NCI-H1105 (cell line): ENCODE results near the gene CASP6.
"Not testable (repeated sequence)": the region's sequence is repeated elsewhere in the genome, so short reads cannot be mapped to it uniquely, and the experiment has no call there.

Experiments
- DNase-seq: peaks from one replicate; lab custom pipeline; 2025; lab: John Stamatoyannopoulos, UW

The CASP6 gene

GRCh38 chr4:109719604-109720003 lies 16.4 kb upstream of the CASP6 start:
- DNase-seq, result no peak

GRCh38 chr4:109718759-109719158 lies 15.5 kb upstream of the CASP6 start:
- no peak for DNase-seq

DNA sequence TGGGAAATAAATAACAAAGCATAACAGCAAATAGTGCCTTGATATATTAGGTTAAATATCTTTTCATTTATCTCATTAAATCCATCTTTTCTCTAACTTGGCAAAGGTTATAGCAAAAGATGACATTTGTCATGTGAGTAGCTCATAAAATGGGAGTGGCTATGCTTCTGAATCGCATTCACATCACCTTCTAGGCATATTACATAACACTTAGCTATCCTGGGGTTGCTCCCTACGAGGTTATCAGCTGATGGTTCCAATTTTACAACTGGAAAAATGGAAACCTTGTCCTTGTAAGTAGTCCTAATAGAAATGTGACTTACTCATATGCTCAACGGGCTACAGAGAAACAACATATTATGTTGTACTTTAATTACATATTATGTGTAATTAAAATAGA lies 10.3 kb upstream of the CASP6 start:
- DNase-seq, result no peak

DNA sequence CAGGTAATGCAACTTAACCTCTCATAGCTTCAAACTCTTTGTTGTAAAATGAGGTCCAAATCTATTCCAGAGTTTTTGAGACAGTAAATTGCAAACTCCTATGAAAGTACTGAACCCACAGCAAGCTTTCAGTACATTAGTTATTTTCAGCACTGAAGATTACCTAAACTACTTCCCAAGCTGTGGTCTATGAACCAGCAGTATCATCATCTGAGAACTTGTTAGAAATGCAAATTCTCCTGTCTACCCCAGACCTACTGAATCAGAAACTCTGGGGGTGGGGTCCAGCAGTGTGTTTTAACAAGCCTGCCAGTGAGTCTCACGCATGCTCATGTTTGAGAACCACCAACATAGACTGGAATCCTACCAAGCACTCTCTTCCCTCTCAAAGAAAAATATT lies 5.7 kb upstream of the CASP6 start:
- no peak for DNase-seq

DNA sequence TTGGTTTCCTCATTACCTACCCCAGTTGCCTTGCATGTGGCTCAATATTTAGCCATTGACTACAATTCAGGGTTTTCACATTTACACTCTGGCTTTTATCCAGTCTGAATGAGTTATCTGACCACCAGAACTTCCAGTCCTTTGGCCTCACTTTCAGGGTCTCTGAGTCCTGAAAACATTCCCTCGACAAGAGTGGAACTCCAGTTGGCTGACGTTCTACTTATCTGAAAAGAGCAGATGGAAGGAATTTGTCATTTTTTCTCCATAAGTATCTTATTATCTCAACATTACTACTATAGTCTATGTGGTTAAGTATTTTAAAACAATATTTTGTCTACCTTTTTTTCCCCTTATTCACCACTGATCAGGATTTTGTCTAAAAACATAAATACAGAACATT lies 5.2 kb upstream of the CASP6 start:
- no peak for DNase-seq

DNA sequence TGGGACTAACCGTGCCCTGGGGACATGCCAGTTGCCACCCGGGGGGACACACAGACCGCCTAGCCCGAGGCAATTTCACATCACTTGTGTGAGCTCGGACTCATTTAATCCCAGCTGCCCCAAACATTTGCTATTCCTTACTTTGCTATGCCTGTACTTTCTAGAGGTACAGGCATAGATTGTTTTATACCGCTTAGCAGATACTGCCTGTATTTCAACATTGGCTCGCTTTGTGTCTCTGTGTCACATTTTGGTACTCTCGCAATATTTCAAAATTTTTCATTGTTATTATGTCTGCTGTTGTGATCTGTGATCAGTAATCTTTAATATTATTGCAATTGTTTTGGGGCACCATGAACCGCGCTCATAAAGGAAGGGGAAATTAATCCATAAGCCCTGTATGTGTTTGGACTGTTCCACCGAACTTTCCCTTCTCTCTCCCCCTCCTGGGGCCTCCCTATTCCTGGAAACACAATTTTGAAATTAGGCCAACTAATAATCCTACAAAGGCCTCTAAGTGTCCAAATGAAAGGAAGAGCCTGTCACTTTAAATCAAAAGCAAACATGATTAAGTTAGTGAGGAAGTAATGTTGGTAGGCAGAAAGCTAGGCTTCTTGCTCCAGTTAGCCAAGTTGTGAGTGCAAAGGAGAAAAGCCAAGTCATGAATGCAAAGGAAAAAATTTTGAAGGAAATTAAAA lies 568 bp upstream of the CASP6 start:
- DNase-seq, result peak; percentile 12

DNA sequence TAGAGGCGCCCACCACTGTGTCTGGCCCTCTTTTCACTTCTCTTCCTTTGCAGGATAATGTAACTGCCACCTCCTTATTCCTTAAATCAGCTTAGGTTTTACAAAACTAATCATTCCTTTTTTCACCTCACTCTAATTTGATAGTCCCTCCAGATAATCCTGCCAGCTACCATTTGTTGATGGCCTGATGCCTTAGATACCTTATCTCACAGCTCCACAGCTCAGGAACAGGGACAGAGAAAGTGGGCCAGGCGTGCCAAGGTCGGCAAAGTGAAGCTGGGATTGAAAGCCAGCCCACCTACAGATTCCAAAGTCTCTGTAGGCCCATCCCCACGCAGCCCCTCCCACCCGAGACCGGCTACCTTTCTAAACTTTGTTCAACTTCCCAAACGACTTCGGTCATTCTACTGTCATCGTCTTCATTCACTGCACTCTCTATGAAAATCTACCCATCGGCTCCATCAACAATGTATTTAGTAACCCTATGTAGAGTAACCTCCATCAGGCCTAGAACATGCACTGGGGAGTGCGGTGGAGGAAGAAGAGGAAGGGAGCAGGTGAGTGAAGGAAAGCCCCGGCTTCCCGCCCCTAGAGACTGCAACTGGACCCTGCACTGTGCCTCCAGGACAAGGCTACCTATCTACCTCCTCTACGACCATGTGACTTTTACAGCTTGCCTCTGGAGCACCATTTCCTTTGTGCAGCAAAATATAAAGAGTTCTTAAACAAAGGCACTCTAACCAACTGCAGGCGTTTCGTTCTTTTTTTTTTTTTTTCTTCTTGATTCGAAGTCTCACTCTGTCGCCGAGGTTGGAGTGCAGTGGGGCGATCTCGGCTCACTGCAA lies 1.5 kb downstream of the CASP6 start:
- DNase-seq, result no peak

DNA sequence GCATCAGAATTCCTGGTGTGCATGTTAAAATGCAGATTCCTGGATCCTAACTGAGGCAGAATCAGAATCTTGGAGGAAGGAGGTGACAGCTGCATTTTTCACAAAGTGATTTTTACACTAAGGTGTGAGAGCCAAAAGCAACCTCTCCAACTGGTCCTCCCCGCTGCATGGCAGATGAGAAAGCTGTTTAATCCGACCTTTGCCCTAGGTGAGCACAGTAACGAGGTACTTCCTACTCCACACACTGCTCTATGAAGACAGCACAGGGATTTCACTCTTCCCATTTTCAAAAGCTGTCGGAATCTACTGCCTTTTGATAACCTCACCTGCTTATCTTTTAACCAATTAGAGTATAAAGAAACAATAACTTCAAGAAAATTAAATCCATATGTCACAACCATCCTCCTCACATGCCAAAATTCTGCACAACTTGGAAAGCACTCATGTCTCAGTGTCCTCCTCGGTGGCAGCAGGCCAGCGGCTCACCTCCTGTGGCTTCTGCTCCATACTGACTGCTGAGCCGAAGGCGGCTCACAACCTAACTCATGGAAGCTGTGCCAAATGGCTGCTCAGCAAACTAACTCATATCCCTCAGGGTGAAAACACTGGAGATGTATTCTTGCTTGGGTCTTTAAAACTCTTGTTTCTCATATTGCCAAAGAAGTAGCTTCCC lies 3.6 kb downstream of the CASP6 start:
- no peak for DNase-seq

DNA sequence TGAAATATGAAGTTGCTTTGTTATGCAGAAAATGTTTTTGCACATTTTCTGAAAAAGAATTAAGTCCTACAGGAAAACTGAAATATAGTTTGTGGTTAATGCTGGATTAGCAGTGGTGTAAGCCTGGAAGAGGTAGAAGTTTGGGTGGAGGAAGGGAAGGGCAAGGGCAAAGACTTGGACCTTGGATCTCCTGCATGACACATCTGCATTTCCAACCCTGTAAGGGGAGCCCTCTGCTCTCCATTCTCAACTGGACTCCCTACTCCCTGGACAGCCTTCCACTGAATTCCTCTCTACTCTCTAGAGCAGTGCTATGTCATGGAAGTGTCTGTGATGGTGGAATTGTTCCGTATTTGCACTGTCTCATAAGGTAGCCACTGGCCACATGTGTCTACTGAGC lies 4.6 kb downstream of the CASP6 start:
- no peak for DNase-seq

- DNase-seq, result no peak
Observed at GRCh38 chr4:109691411-109691920, 11.8 kb downstream of the CASP6 start.

DNA sequence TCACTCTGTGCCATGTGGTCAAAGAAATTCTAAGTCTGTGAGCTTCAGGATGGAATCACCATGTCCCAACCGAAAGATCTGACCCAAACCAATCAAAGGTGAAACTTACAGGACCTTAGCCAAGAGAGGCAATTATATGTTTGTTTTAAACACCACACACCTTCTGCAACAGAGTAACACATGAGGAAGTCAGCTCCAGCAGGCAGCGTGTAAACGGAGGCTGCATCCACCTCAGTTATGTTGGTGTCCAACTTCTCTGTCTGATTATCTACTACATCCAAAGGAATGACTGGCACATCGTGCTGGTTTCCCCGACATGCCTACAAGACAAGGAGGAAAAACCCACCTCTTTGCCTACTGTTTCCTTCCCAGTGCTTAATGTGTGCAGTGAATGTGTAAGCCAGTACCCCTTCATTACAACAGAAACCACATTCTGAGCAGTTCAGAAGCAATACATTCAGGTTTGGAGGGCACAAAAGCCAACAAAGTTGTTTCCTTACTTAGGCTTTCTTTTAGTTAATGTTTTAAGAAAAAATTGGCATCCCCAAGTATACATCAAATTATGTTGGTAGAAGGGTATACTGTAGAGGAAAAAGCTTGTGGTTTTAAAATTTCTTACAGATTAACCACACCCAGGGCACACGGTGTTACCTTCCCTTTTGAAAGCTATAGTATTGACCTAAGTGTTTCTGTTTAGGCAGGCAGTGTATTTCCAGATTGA lies 12.4 kb downstream of the CASP6 start:
- no peak for DNase-seq

GRCh38 chr4:109684727-109685126 lies 18.5 kb downstream of the CASP6 start:
- no peak for DNase-seq

GRCh38 chr4:109683621-109684253 lies 19.5 kb downstream of the CASP6 start:
- no peak for DNase-seq

DNA sequence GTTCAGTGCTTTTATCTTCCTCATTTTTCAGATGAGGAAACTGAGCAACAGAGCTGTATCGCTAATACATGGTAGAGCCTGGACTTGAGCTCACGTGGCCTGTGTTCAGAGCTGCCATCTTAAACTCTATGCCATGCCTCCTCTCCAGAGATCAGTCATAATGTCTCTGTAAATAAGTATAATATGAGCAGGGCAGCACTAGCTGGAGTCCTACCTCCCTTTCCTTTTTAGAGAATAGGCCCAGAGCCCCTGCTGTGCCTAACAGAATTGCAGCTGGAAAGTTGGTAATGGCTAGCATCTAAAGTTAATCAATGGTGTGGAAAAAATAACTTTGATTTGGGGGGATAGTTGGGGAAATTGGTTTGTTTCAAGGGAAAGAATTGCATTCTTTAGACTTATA lies 20.4 kb downstream of the CASP6 start:
- DNase-seq, result no peak

DNA sequence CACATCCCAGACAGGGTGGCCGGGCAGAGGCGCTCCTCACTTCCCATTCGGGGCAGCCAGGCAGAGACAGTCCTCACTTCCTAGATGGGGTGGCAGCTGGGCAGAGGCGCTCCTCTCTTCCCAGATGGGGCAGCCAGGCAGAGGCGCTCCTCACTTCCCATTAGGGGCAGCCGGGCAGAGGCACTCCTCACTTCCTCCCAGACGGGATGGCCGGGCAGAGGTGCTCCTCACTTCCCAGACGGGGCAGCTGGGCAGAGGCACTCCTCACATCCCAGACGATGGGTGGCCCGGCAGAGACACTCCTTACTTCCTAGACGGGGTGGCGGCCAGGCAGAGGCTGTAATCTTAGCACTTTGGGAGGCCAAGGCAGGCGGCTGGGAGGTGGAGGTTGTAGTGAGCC lies 24.3 kb downstream of the CASP6 start:
- DNase-seq, result not testable (repeated sequence)

DNA sequence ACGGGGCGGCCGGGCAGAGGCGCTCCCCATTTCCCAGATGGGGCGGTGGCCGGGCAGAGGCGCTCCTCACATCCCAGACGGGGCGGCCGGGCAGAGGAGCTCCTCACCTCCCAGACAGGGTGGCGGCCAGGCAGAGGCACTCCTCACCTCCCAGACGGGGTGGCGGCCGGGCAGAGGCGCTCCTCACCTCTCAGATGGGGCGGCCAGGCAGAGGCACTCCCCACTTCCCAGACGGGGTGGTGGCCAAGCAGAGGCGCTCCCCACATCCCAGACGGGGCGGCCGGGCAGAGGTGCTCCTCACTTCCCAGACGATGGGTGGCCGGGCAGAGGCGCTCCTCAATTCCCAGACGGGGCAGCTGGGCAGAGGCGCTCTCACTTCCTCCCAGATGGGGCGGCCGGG lies 24.8 kb downstream of the CASP6 start:
- DNase-seq, result not testable (repeated sequence)

- DNase-seq, result no peak
Observed at GRCh38 chr4:109676886-109677285, 26.4 kb downstream of the CASP6 start.

DNA sequence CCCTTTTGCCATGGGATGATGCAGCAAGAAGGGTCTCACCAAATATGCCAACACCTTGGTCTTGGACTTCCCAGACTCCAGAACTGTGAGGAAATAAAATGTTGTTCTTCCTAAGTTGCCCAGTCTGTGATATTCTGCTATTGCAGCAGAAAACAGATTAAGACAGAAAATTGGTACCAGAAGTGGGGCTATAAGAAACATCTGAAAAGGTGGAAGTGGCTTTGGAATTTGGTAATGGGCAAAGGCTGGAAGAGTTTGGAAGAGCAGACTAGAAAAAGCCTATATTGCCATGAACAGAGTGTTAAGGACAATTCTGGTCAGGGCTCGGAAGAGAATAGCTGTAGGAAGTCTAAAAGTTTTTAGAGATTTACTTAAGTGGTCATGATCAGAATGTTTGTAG lies 27.4 kb downstream of the CASP6 start:
- DNase-seq, result no peak

DNA sequence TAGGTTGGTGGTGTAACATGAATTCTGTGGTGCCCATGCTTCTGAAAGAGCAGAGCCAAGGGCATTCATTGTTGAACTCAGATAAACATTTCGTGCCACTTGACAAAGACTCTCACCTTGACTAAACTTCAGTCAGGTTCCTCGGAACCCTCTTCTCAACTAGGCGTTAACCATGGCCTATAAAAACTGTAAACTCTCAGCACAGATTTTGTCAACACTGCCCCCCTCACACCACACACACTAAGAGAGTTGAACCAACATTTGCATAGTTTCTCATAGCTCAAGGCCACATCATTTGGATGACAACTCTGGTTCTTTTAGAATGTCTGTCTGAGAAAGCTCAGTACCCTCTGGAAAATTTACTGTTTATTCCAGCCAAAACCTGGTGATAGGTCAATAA lies 28.1 kb downstream of the CASP6 start:
- DNase-seq, result no peak

GRCh38 chr4:109673303-109673702 lies 29.9 kb downstream of the CASP6 start:
- DNase-seq, result no peak

GRCh38 chr4:109672169-109672930 lies 30.9 kb downstream of the CASP6 start:
- no peak for DNase-seq
